OCI-M2 (cell line): ENCODE results near the gene TRPM2.

Source experiments
- DNase-seq: peaks from one replicate; lab custom pipeline; 2025; ENCODE audit not compliant: unreplicated experiment; lab: John Stamatoyannopoulos, UW

Gene TRPM2

GRCh38 chr21:44321846-44322450, 31.5 kb upstream of the TRPM2 start:
- no peak for DNase-seq

- DNase-seq: no peak
Observed at GRCh38 chr21:44322621-44323325, 30.6 kb upstream of the TRPM2 start.

GRCh38 chr21:44323591-44323990, 29.8 kb upstream of the TRPM2 start:
- DNase-seq: no peak

- no peak for DNase-seq
Observed at GRCh38 chr21:44324106-44324853, 29.1 kb upstream of the TRPM2 start.

- DNase-seq: no peak
Observed at GRCh38 chr21:44324854-44325107, 28.6 kb upstream of the TRPM2 start.

GRCh38 chr21:44325386-44326271, 27.8 kb upstream of the TRPM2 start:
- no peak for DNase-seq

- DNase-seq: no peak
Observed at GRCh38 chr21:44326272-44326647, 27.2 kb upstream of the TRPM2 start.

GRCh38 chr21:44326716-44327602, 26.5 kb upstream of the TRPM2 start:
- DNase-seq: no peak

GRCh38 chr21:44327603-44327974, 25.8 kb upstream of the TRPM2 start:
- DNase-seq: no peak

- DNase-seq: no peak
Observed at GRCh38 chr21:44328242-44328895, 25.1 kb upstream of the TRPM2 start.

GRCh38 chr21:44329086-44329889, 24.1 kb upstream of the TRPM2 start:
- no peak for DNase-seq

GRCh38 chr21:44329971-44330681, 23.3 kb upstream of the TRPM2 start:
- DNase-seq: no peak

- no peak for DNase-seq
Observed at GRCh38 chr21:44330698-44331097, 22.7 kb upstream of the TRPM2 start.

GRCh38 chr21:44331209-44331608, 22.2 kb upstream of the TRPM2 start:
- no peak for DNase-seq

- DNase-seq: no peak
Observed at GRCh38 chr21:44331650-44332307, 21.6 kb upstream of the TRPM2 start.

- no peak for DNase-seq
Observed at GRCh38 chr21:44332383-44332782, 21.0 kb upstream of the TRPM2 start.

GRCh38 chr21:44332965-44333364, 20.5 kb upstream of the TRPM2 start:
- DNase-seq: no peak
